Lower leg skin (tissue), 3 donors: ENCODE data around the gene THADA.

Experiments
- POLR2A ChIP-seq, 2 donors: fragments of 450-650 bp; IDR thresholded peaks; one replicate each; pipeline ENCODE4 v1.6.1; 2016 to 2017; ENCODE audit warnings: antibody characterized with exemption in 2 of 2, mild to moderate bottlenecking in 1 of 2, moderate library complexity in 1 of 2
- TF ChIP-seq, protein P1 (sequence below), 3 donors: fragments of 450-650 bp; IDR thresholded peaks; one replicate each; pipeline ENCODE4 v1.5.1; 2016; ENCODE audit warnings: antibody characterized with exemption in 3 of 3, mild to moderate bottlenecking in 3 of 3, moderate library complexity in 2 of 3

DNA sequence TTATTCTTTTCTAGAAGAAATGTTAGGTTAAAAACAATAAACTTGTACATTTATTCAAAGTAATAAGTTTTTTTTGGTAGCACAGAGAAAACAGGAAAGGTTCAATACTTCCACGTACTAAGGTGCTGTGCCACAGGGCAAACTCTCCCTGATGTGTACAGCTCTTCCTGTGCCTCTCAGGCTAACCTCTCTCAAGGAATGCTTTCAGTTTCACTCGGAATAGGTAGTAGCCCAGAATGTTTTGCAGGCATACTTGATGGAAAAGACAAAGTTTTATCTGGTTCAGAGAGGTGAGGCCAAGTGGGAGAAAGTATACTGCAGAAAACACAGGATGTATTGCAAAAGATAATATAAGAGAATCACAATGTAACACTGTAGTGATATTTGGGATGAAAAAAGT lies 198.4 kb downstream of the THADA start:
- TF ChIP-seq, protein P1, sequence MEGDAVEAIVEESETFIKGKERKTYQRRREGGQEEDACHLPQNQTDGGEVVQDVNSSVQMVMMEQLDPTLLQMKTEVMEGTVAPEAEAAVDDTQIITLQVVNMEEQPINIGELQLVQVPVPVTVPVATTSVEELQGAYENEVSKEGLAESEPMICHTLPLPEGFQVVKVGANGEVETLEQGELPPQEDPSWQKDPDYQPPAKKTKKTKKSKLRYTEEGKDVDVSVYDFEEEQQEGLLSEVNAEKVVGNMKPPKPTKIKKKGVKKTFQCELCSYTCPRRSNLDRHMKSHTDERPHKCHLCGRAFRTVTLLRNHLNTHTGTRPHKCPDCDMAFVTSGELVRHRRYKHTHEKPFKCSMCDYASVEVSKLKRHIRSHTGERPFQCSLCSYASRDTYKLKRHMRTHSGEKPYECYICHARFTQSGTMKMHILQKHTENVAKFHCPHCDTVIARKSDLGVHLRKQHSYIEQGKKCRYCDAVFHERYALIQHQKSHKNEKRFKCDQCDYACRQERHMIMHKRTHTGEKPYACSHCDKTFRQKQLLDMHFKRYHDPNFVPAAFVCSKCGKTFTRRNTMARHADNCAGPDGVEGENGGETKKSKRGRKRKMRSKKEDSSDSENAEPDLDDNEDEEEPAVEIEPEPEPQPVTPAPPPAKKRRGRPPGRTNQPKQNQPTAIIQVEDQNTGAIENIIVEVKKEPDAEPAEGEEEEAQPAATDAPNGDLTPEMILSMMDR (IDR thresholded peaks at IDR 0.05), result no peak
- no peak for TF ChIP-seq POLR2A (IDR thresholded peaks at IDR 0.05)
